Left lung (tissue), 10 donors: ENCODE data around the gene FHL2. TPM values are rescaled to one million over a fixed set of nuclear protein-coding genes. Genes with fewer than 3 reads are reported as not detected.
A peak's percentile ranks its signal among the peaks of the same experiment; 100 is the strongest.

Experiments
- ATAC-seq: fragments of 200-7000 bp; cut with Tn5 transposase; one replicate; pipeline ENCODE4 v1.9.1; 2020; ENCODE audit warnings: moderate library complexity
- DNase-seq, 4 donors: peaks; one replicate each; pipeline ENCODE4 v3.0.0-alpha.2; 2013 to 2020
- H3K27ac ChIP-seq, 2 donors: fragments of 200-600 bp; sonication (generic) in 1 of 2; one replicate each; pipeline versions ENCODE4 v1.5.0 to v1.8.0; 2020 to 2021
- H3K27me3 ChIP-seq, 2 donors: fragments of 200-600 bp; sonication (generic) in 1 of 2; one replicate each; pipeline versions ENCODE4 v1.5.0 to v1.8.0; 2020 to 2021
- H3K36me3 ChIP-seq, 2 donors: fragments of 200-600 bp; sonication (generic) in 1 of 2; one replicate each; pipeline versions ENCODE4 v1.5.0 to v1.8.0; 2020 to 2021
- H3K4me1 ChIP-seq, 2 donors: fragments of 200-600 bp; one replicate each; pipeline ENCODE4 v1.8.0; 2021
- H3K4me3 ChIP-seq, 2 donors: fragments of 200-600 bp; sonication (generic) in 1 of 2; one replicate each; pipeline versions ENCODE4 v1.5.0 to v1.8.0; 2020 to 2021; ENCODE audit warnings: mild to moderate bottlenecking in 1 of 2
- H3K9me3 ChIP-seq, 2 donors: fragments of 200-600 bp; sonication (generic) in 1 of 2; one replicate each; pipeline versions ENCODE4 v1.5.0 to v1.8.0; 2020 to 2021
- CTCF ChIP-seq, 2 donors: fragments of 200-600 bp; sonication (generic) in 1 of 2; IDR thresholded peaks; one replicate each; pipeline versions ENCODE4 v1.5.0 to v1.8.0; 2021; ENCODE audit warnings: antibody characterized with exemption in 2 of 2
- intact Hi-C, 2 donors: fragments of 100-400 bp; cut with DNase I; formaldehyde crosslinking; loops; one replicate each; pipeline versions ENCODE4 v1.11.2 to v1.14.2; 2022
- polyA plus RNA-seq, 6 donors: library from polyadenylated mRNA; unstranded; fragments of 120-200 nt; gene quantifications; one replicate each; pipeline ENCODE4 v1.2.1, GENCODE V29; 2013; ENCODE audit not compliant: insufficient read length in 6 of 6
- total RNA-seq, 2 donors: library from RNA; stranded (reverse); fragmentation: NEBNext Ultra II Directional; extraction: Animal tissue kit (Norgen Biotek cat#: 25700); gene quantifications; one replicate each; pipeline ENCODE4 v1.2.1, GENCODE V29; 2021
- donor health status: DM: no; HTN: yes; CAD: no.
- donor health status: DM: no; HTN: no; CAD: no.

Gene FHL2
- total and polyA plus RNA-seq, 8 donors = 5.0 to 30.1 (median 6.6) TPM

GRCh38 chr2:105403783-105404698, 5.2 kb upstream of the FHL2 start:
- TF ChIP-seq CTCF (IDR thresholded peaks at IDR 0.05) = no peak

GRCh38 chr2:105403241-105403782, 4.5 kb upstream of the FHL2 start:
- peak; percentile 11 for ATAC-seq
- Histone ChIP-seq H3K4me1 (peaks cover 4 to 10% of the 10 kb centered on the region in 2 donors), H3K27ac (no peak overlapping the region), H3K9me3 (no peaks in the 10 kb centered on the region), H3K27me3 (peaks cover 12 to 26% of the 10 kb centered on the region in 2 donors), H3K4me3 (no peak overlapping the region), H3K36me3 (no peaks in the 10 kb centered on the region)
- intact Hi-C loops = no loop called here
- no peak for TF ChIP-seq CTCF (IDR thresholded peaks at IDR 0.05)
- DNase-seq = no peak

More at GRCh38 chr2:105403783-105404698, 5.2 kb upstream of the FHL2 start:
- ATAC-seq (peak; percentile 56), DNase-seq (no peak)
- no peaks in the 10 kb centered on the region for H3K9me3 ChIP-seq
- no peak overlapping the region for H3K4me3 ChIP-seq
- no peaks in the 10 kb centered on the region for H3K36me3 ChIP-seq
- H3K27me3 ChIP-seq = peaks cover 6 to 23% of the 10 kb centered on the region in 2 donors
- intact Hi-C loops = no loop called here
- H3K27ac ChIP-seq = peak overlapping the region in 1 of 2 donors; percentile 26
- peaks cover 2 to 4% of the 10 kb centered on the region in 2 donors for H3K4me1 ChIP-seq

- ATAC-seq = no peak
- Histone ChIP-seq H3K27ac (no peak overlapping the region), H3K4me1 (peaks cover 4 to 10% of the 10 kb centered on the region in 2 donors), H3K27me3 (peaks cover 14 to 31% of the 10 kb centered on the region in 2 donors), H3K36me3 (no peaks in the 10 kb centered on the region), H3K9me3 (no peaks in the 10 kb centered on the region), H3K4me3 (no peak overlapping the region)
- intact Hi-C loops = no loop called here
- DNase-seq = no peak
- no peak for TF ChIP-seq CTCF (IDR thresholded peaks at IDR 0.05)
Measured at GRCh38 chr2:105402809-105403208, 4.0 kb upstream of the FHL2 start.

- ATAC-seq = no peak
- TF ChIP-seq CTCF (IDR thresholded peaks at IDR 0.05) = no peak
- intact Hi-C loops = no loop called here
- no peak for DNase-seq
- Histone ChIP-seq H3K27ac (no peak overlapping the region), H3K27me3 (peaks cover 14 to 40% of the 10 kb centered on the region in 2 donors), H3K4me3 (no peak overlapping the region), H3K9me3 (no peaks in the 10 kb centered on the region), H3K4me1 (peaks cover 4 to 10% of the 10 kb centered on the region in 2 donors), H3K36me3 (no peaks in the 10 kb centered on the region)
Measured at GRCh38 chr2:105401867-105402266, 3.0 kb upstream of the FHL2 start.

GRCh38 chr2:105400138-105400540, 1.3 kb upstream of the FHL2 start:
- no peak for DNase-seq
- TF ChIP-seq CTCF (IDR thresholded peaks at IDR 0.05) = no peak
- intact Hi-C loops = no loop called here
- H3K4me3 ChIP-seq = no peak overlapping the region
- no peak overlapping the region for H3K27ac ChIP-seq
- H3K36me3 ChIP-seq = no peaks in the 10 kb centered on the region
- ATAC-seq = no peak
- no peaks in the 10 kb centered on the region for H3K9me3 ChIP-seq
- peaks cover 14 to 52% of the 10 kb centered on the region in 2 donors for H3K27me3 ChIP-seq
- peaks cover 4 to 10% of the 10 kb centered on the region in 2 donors for H3K4me1 ChIP-seq
